H9 (cell line): ENCODE data around the gene DENND4B. TPM values are rescaled to one million over a fixed set of nuclear protein-coding genes. Genes with fewer than 3 reads are reported as not detected.
A peak's percentile ranks its signal among the peaks of the same experiment; 100 is the strongest.

Experiments used
- DNase-seq: peaks from one replicate; pipeline ENCODE4 v3.0.0-alpha.2; 2017
- H2AFZ ChIP-seq: one replicate; pipeline ENCODE4 v1.6.1; 2013; ENCODE audit warnings: mild to moderate bottlenecking, low read length, control low read depth, moderate library complexity
- H2AK5ac ChIP-seq: 2 replicates; pipeline ENCODE4 v1.6.1; 2013; ENCODE audit warnings: low read length, control low read depth, mixed read lengths; ENCODE audit not compliant: insufficient read length
- H2BK120ac ChIP-seq: one replicate; pipeline ENCODE4 v1.6.1; 2013; ENCODE audit warnings: low read depth, mild to moderate bottlenecking, low read length, control low read depth, inconsistent platforms; ENCODE audit not compliant: poor library complexity, severe bottlenecking
- H2BK12ac ChIP-seq: 2 replicates; pipeline ENCODE4 v1.6.1; 2013; ENCODE audit warnings: low read length, control low read depth, mixed read lengths, low read depth; ENCODE audit not compliant: insufficient read length
- H2BK15ac ChIP-seq: 2 replicates; pipeline ENCODE4 v1.6.1; 2013; ENCODE audit warnings: low read depth, low read length, control low read depth
- H2BK20ac ChIP-seq: one replicate; pipeline ENCODE4 v1.6.1; 2013; ENCODE audit warnings: low read depth, mild to moderate bottlenecking, low read length, control low read depth, inconsistent platforms; ENCODE audit not compliant: poor library complexity, severe bottlenecking
- H2BK5ac ChIP-seq: 2 replicates; pipeline ENCODE4 v1.6.1; 2013; ENCODE audit warnings: low read length, control low read depth, mixed read lengths; ENCODE audit not compliant: insufficient read length
- H3K14ac ChIP-seq: 2 replicates; pipeline ENCODE4 v1.6.1; 2013; ENCODE audit warnings: low read length, control low read depth; ENCODE audit not compliant: insufficient read depth
- H3K18ac ChIP-seq: 2 replicates; pipeline ENCODE4 v1.6.1; 2013; ENCODE audit warnings: low read depth, mild to moderate bottlenecking, mixed read lengths, low read length, control low read depth; ENCODE audit not compliant: insufficient read length
- H3K23ac ChIP-seq: 2 replicates; pipeline ENCODE4 v1.6.1; 2013; ENCODE audit warnings: low read length, control low read depth, mixed read lengths, low read depth; ENCODE audit not compliant: insufficient read length
- H3K23me2 ChIP-seq: 2 replicates; pipeline ENCODE4 v1.6.1; 2013; ENCODE audit warnings: low read depth, mild to moderate bottlenecking, mixed read lengths, low read length, control low read depth; ENCODE audit not compliant: insufficient read length, poor library complexity, severe bottlenecking
- H3K27ac ChIP-seq: 2 replicates; pipeline ENCODE4 v1.5.1; 2013; ENCODE audit warnings: low read length, control low read depth, mixed read lengths, low read depth; ENCODE audit not compliant: insufficient read length
- H3K27me3 ChIP-seq: 2 replicates; pipeline ENCODE4 v1.6.1; 2013; ENCODE audit warnings: low read length, control low read depth, inconsistent platforms; ENCODE audit not compliant: insufficient read depth
- H3K4ac ChIP-seq: 2 replicates; pipeline ENCODE4 v1.6.1; 2013; ENCODE audit warnings: low read depth, mild to moderate bottlenecking, control low read depth, inconsistent platforms, low read length, moderate library complexity
- H3K4me1 ChIP-seq: 2 replicates; pipeline ENCODE4 v1.6.1; 2013; ENCODE audit warnings: low read length, control low read depth, inconsistent platforms; ENCODE audit not compliant: insufficient read depth
- H3K4me2 ChIP-seq: 2 replicates; pipeline ENCODE4 v1.6.1; 2013; ENCODE audit warnings: low read length, control low read depth, mixed read lengths; ENCODE audit not compliant: insufficient read length, insufficient read depth
- H3K56ac ChIP-seq: 2 replicates; pipeline ENCODE4 v1.6.1; 2013; ENCODE audit warnings: low read depth, mild to moderate bottlenecking, mixed read lengths, low read length, control low read depth; ENCODE audit not compliant: insufficient read length
- H3K79me1 ChIP-seq: 2 replicates; pipeline ENCODE4 v1.6.1; 2013; ENCODE audit warnings: low read depth, mild to moderate bottlenecking, moderate library complexity, low read length, control low read depth, inconsistent platforms; ENCODE audit not compliant: insufficient read depth, poor library complexity, severe bottlenecking
- H3K79me2 ChIP-seq: 2 replicates; pipeline ENCODE4 v1.6.1; 2013; ENCODE audit warnings: low read length, control low read depth, inconsistent platforms; ENCODE audit not compliant: insufficient read depth
- H3K9ac ChIP-seq: 2 replicates; pipeline ENCODE4 v1.6.1; 2013; ENCODE audit warnings: low read length, control low read depth, mixed read lengths; ENCODE audit not compliant: insufficient read length; ENCODE audit errors: extremely low read depth
- H3K9me3 ChIP-seq: one replicate; pipeline ENCODE4 v1.6.1; 2013; ENCODE audit warnings: low read depth, low read length, inconsistent platforms; ENCODE audit not compliant: control insufficient read depth
- H3T11ph ChIP-seq: one replicate; pipeline ENCODE4 v1.6.1; 2013; ENCODE audit warnings: mild to moderate bottlenecking, low read length, control low read depth, inconsistent platforms
- H4K20me1 ChIP-seq: one replicate; pipeline ENCODE4 v1.6.1; 2013; ENCODE audit not compliant: control insufficient read depth, insufficient read length, insufficient read depth
- H4K5ac ChIP-seq: 2 replicates; pipeline ENCODE4 v1.6.1; 2013; ENCODE audit warnings: low read depth, mild to moderate bottlenecking, mixed read lengths, low read length, control low read depth; ENCODE audit not compliant: insufficient read length
- H4K8ac ChIP-seq: replicated peaks from 2 replicates; pipeline ENCODE4 v1.6.1; 2013; ENCODE audit warnings: low read length, control low read depth, mixed read lengths, low read depth; ENCODE audit not compliant: insufficient read length
- H4K91ac ChIP-seq: 2 replicates; pipeline ENCODE4 v1.6.1; 2013; ENCODE audit warnings: low read depth, mild to moderate bottlenecking, moderate library complexity, mixed read lengths, low read length, control low read depth; ENCODE audit not compliant: insufficient read length
- H3K27ac Mint-ChIP-seq, 3 experiments: 2 replicates in 2 of 3; 3 replicates in 1 of 3; pipeline ENCODE4 v1.8.0; 2020 to 2021; ENCODE audit warnings: mixed read lengths in 3 of 3, mild to moderate bottlenecking in 1 of 3, moderate library complexity in 1 of 3
- H3K27me3 Mint-ChIP-seq: 2 replicates; pipeline ENCODE4 v1.8.0; 2021; ENCODE audit warnings: low read depth, mild to moderate bottlenecking, moderate library complexity, mixed read lengths
- H3K36me3 Mint-ChIP-seq, 3 experiments: 2 replicates in 2 of 3; 3 replicates in 1 of 3; pipeline ENCODE4 v1.8.0; 2020 to 2021; ENCODE audit warnings: low read depth in 3 of 3, mixed read lengths in 3 of 3; ENCODE audit not compliant: insufficient read depth in 1 of 3
- H3K4me1 Mint-ChIP-seq, 2 experiments: 2 replicates each; pipeline ENCODE4 v1.8.0; 2020; ENCODE audit warnings: mixed read lengths in 2 of 2
- H3K4me3 Mint-ChIP-seq, 2 experiments: 2 replicates in 1 of 2; 3 replicates in 1 of 2; pipeline ENCODE4 v1.8.0; 2020 to 2021; ENCODE audit warnings: mild to moderate bottlenecking in 2 of 2, mixed read lengths in 2 of 2, moderate library complexity in 1 of 2
- H3K9me3 Mint-ChIP-seq, 2 experiments: 2 replicates in 1 of 2; 3 replicates in 1 of 2; pipeline ENCODE4 v1.8.0; 2020; ENCODE audit warnings: mild to moderate bottlenecking in 2 of 2, mixed read lengths in 2 of 2, moderate library complexity in 1 of 2
- WGBS: extraction: QIAGEN DNeasy Blood & Tissue Kit; methylation state at CpG from one replicate; pipeline ENCODE4 v1.1.7; 2013; ENCODE audit warnings: missing lambda C conversion rate, low lambda C conversion rate, mixed read lengths; ENCODE audit not compliant: insufficient read length; ENCODE audit errors: extremely low coverage; 5-methylcytosine and 5-hydroxymethylcytosine counted together
- total RNA-seq: library from RNA; stranded (reverse); gene quantifications from 2 replicates; pipeline ENCODE4 v1.2.1, GENCODE V29; 2021
- TF ChIP-seq, protein P1 (sequence below): fragments of 200-600 bp; sonication (generic); conservative IDR thresholded peaks from 3 replicates; pipeline ENCODE4 v1.8.0; 2021; ENCODE audit warnings: antibody characterized with exemption, mild to moderate bottlenecking

Gene DENND4B
- total RNA-seq, 1 experiment from 2014 or later: 84.6 TPM

DNA sequence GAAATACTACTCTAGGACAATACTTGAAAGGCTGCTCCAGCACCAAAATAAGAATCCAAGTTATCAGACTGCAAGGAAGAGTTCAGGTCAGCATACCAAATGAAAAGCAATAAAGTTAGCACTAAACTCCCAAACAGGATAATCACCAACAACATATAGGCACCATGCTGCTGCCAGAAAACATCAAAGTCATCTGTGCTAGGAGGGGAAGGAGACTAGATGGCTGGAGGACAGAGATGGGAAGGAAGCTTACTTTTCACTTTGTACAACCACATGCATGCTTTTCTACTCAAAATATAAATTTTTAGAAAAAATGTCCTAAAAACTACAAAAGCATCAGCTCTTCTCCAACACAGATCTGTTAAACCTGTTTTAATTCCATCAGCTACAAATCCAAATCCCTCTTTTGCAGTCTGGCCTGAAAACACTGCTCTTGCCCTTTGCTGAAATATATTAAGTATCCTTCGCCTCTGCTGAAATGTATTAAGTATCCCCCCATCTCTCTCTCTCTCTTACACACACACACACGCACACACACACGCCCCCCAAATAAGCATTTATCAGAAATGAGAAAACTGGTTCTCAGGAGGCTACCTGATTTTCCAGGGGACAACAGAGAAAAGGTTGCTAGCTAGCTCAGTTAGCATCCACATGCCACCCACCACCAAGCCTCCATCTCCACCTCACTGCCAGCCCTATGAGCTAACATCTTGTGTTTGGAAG lies 25.3 kb downstream of the DENND4B start:
- Mint-ChIP-seq H3K27ac (peak overlapping the region; percentile 93 to 94 (median 94); a peak in 5 of 7 replicates), H3K36me3 (peaks cover 2 to 7% (median 7%) of the 10 kb centered on the region in 3 experiments; a peak in 5 of 7 replicates), H3K9me3 (no peaks in the 10 kb centered on the region), H3K27me3 (no peaks in the 10 kb centered on the region), H3K4me1 (peaks cover 24% of the 10 kb centered on the region in 2 experiments), H3K4me3 (peak overlapping the region; percentile 89 to 94)
- Histone ChIP-seq H3K9ac (peak overlapping the region; percentile 88), H3K23ac (no peak overlapping the region), H3K27ac (no peak overlapping the region), H2BK5ac (no peak overlapping the region), H3K79me1 (no peaks in the 10 kb centered on the region), H2BK120ac (no peak overlapping the region), H4K91ac (no peak overlapping the region), H3T11ph (no peak overlapping the region), H3K56ac (no peak overlapping the region), H3K4me2 (peak overlapping the region; percentile 99), H2BK12ac (no peak overlapping the region), H2AK5ac (no peak overlapping the region), H4K20me1 (peaks cover 4% of the 10 kb centered on the region), H3K23me2 (peaks cover 14% of the 10 kb centered on the region), H4K5ac (no peak overlapping the region), H3K4ac (no peak overlapping the region), H4K8ac (no peak overlapping the region), H3K79me2 (peaks cover 33% of the 10 kb centered on the region; the same call in 1 of the 2 replicates), H2AFZ (no peak overlapping the region), H2BK20ac (no peak overlapping the region), H3K9me3 (no peaks in the 10 kb centered on the region), H3K14ac (no peak overlapping the region), H3K27me3 (no peaks in the 10 kb centered on the region), H2BK15ac (no peak overlapping the region), H3K4me1 (no peaks in the 10 kb centered on the region; the same call in 1 of the 2 replicates), H3K18ac (no peak overlapping the region)
- TF ChIP-seq, protein P1, sequence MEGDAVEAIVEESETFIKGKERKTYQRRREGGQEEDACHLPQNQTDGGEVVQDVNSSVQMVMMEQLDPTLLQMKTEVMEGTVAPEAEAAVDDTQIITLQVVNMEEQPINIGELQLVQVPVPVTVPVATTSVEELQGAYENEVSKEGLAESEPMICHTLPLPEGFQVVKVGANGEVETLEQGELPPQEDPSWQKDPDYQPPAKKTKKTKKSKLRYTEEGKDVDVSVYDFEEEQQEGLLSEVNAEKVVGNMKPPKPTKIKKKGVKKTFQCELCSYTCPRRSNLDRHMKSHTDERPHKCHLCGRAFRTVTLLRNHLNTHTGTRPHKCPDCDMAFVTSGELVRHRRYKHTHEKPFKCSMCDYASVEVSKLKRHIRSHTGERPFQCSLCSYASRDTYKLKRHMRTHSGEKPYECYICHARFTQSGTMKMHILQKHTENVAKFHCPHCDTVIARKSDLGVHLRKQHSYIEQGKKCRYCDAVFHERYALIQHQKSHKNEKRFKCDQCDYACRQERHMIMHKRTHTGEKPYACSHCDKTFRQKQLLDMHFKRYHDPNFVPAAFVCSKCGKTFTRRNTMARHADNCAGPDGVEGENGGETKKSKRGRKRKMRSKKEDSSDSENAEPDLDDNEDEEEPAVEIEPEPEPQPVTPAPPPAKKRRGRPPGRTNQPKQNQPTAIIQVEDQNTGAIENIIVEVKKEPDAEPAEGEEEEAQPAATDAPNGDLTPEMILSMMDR: no peak
- WGBS: no CpG with 5 or more reads among the region's 3 CpGs
- DNase-seq: no peak
